Type B pancreatic cell (in vitro differentiated cells): Measurements from ENCODE around the gene HIVEP3. TPM values are rescaled to one million over a fixed set of nuclear protein-coding genes. Genes with fewer than 3 reads are reported as not detected.

Source experiments
- DNase-seq: peaks from one replicate; pipeline ENCODE4 v3.0.0; 2021; ENCODE audit warnings: mixed read lengths; ENCODE audit not compliant: unreplicated experiment; ENCODE audit errors: extremely low spot score
- H3K27ac Mint-ChIP-seq: 2 replicates; pipeline ENCODE4 v1.8.0; 2021; ENCODE audit warnings: mild to moderate bottlenecking, mixed read lengths
- H3K27me3 Mint-ChIP-seq: 2 replicates; pipeline ENCODE4 v1.8.0; 2021; ENCODE audit warnings: mixed read lengths
- H3K36me3 Mint-ChIP-seq: 2 replicates; pipeline ENCODE4 v1.8.0; 2021; ENCODE audit warnings: mixed read lengths
- H3K4me1 Mint-ChIP-seq: one replicate; pipeline ENCODE4 v1.8.0; 2021; ENCODE audit warnings: mixed read lengths; ENCODE audit not compliant: unreplicated experiment
- H3K4me3 Mint-ChIP-seq: 2 replicates; pipeline ENCODE4 v1.8.0; 2021; ENCODE audit warnings: mild to moderate bottlenecking, mixed read lengths
- H3K9me3 Mint-ChIP-seq: 2 replicates; pipeline ENCODE4 v1.8.0; 2021; ENCODE audit warnings: mixed read lengths
- CTCF ChIP-seq: fragments of 200-600 bp; sonication (generic); conservative IDR thresholded peaks from 2 replicates; pipeline ENCODE4 v1.5.0; 2021; ENCODE audit warnings: antibody characterized with exemption, mild to moderate bottlenecking
- total RNA-seq: library from RNA; stranded (reverse); gene quantifications from 2 replicates; pipeline ENCODE4 v1.2.1, GENCODE V29; 2021; ENCODE audit warnings: low replicate concordance

Gene HIVEP3
- total RNA-seq, 1 donor from 2014 or later, result 9.2 TPM

GRCh38 chr1:41642922-41643821 is 275.6 kb downstream of the HIVEP3 start:
- no peak for TF ChIP-seq CTCF
- Mint-ChIP-seq H3K36me3 (no peaks in the 10 kb centered on the region), H3K4me3 (no peak overlapping the region), H3K27me3 (peaks cover 13% of the 10 kb centered on the region), H3K27ac (no peak overlapping the region), H3K4me1 (no peaks in the 10 kb centered on the region), H3K9me3 (no peaks in the 10 kb centered on the region)
- no peak for DNase-seq

GRCh38 chr1:41641941-41642527 is 276.7 kb downstream of the HIVEP3 start:
- Mint-ChIP-seq H3K9me3 (no peaks in the 10 kb centered on the region), H3K27ac (no peak overlapping the region), H3K27me3 (peaks cover 13% of the 10 kb centered on the region), H3K4me1 (no peaks in the 10 kb centered on the region), H3K36me3 (no peaks in the 10 kb centered on the region), H3K4me3 (no peak overlapping the region)
- no peak for DNase-seq
- TF ChIP-seq CTCF, result no peak

- Mint-ChIP-seq H3K4me3 (no peak overlapping the region), H3K4me1 (no peaks in the 10 kb centered on the region), H3K9me3 (no peaks in the 10 kb centered on the region), H3K27ac (no peak overlapping the region), H3K36me3 (no peaks in the 10 kb centered on the region), H3K27me3 (peaks cover 13% of the 10 kb centered on the region)
- DNase-seq, result no peak
- TF ChIP-seq CTCF, result no peak
These were observed 277.3 kb downstream of the HIVEP3 start for GRCh38 chr1:41641475-41641814.

- no peak for TF ChIP-seq CTCF
- H3K9me3 Mint-ChIP-seq, result no peaks in the 10 kb centered on the region
- no peak overlapping the region for H3K4me3 Mint-ChIP-seq
- no peak for DNase-seq
- H3K27me3 Mint-ChIP-seq, result peaks cover 10% of the 10 kb centered on the region
- no peaks in the 10 kb centered on the region for H3K4me1 Mint-ChIP-seq
- no peak overlapping the region for H3K27ac Mint-ChIP-seq
- no peaks in the 10 kb centered on the region for H3K36me3 Mint-ChIP-seq
These were observed 277.8 kb downstream of the HIVEP3 start for GRCh38 chr1:41640756-41641474.

- DNase-seq, result no peak
- TF ChIP-seq CTCF, result no peak
- H3K4me3 Mint-ChIP-seq, result no peak overlapping the region
- H3K9me3 Mint-ChIP-seq, result no peaks in the 10 kb centered on the region
- H3K27me3 Mint-ChIP-seq, result peaks cover 10% of the 10 kb centered on the region
- no peak overlapping the region for H3K27ac Mint-ChIP-seq
- no peaks in the 10 kb centered on the region for H3K36me3 Mint-ChIP-seq
- no peaks in the 10 kb centered on the region for H3K4me1 Mint-ChIP-seq
These were observed 278.5 kb downstream of the HIVEP3 start for GRCh38 chr1:41640141-41640751.
